ENCODE results near the gene MTO1. TPM values are rescaled to one million over a fixed set of nuclear protein-coding genes. Genes with fewer than 3 reads are reported as not detected.
"Not testable (repeated sequence)": the region's sequence is repeated elsewhere in the genome, so short reads cannot be mapped to it uniquely, and the experiment has no call there.

Gene MTO1
- total RNA-seq, 2 donors from 2014 or later, result 17.2 to 19.6 TPM

DNA sequence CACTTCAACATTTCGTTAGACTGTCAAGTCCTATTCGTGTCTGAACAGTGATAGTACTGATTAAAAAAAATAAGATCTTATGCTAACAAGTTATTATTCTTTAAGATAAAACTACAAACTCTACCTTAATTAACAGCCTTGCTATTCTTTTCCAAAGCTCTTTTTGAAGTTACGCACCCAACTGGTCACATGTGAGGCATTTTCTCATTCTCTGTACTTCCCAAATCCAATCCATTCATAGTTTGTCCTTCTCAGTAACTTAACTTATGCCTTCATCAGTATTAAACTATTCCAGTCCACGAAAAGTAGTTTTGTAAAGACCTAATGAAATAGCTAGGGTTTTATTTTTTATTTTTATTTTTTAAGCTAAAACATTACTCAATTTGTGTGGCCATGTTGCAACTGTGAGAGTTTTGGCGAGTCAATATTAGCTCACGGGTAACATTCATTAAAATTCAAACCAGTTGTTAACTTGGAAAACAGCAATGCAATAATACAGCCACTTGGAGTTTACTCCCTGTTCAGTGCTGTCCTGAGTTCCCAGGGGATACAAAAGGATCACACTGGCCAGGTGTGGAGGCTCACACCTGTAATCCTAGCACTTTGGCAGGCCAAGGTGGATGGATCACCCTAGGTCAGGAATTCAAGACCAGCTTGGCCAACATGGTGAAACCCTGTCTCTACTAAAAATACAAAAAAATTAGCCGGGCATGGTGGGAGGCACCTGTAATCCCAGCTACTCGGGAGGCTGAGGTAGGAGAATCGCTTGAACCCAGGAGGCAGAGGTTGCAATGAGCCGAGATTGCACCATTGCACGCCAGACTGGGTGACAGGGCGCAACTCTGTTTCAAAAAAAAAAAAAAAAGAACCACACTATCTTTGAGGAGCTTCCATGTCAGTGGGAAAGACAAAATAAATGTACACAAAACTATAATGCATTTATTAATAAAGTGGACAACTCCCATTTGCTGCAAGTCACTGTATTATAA lies 87.2 kb downstream of the MTO1 start:
- TF ChIP-seq POLR2AphosphoS5 (IDR thresholded peaks at IDR 0.05), result no peak
- TF ChIP-seq, protein P1, sequence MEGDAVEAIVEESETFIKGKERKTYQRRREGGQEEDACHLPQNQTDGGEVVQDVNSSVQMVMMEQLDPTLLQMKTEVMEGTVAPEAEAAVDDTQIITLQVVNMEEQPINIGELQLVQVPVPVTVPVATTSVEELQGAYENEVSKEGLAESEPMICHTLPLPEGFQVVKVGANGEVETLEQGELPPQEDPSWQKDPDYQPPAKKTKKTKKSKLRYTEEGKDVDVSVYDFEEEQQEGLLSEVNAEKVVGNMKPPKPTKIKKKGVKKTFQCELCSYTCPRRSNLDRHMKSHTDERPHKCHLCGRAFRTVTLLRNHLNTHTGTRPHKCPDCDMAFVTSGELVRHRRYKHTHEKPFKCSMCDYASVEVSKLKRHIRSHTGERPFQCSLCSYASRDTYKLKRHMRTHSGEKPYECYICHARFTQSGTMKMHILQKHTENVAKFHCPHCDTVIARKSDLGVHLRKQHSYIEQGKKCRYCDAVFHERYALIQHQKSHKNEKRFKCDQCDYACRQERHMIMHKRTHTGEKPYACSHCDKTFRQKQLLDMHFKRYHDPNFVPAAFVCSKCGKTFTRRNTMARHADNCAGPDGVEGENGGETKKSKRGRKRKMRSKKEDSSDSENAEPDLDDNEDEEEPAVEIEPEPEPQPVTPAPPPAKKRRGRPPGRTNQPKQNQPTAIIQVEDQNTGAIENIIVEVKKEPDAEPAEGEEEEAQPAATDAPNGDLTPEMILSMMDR (IDR thresholded peaks at IDR 0.05), result no peak
- TF ChIP-seq POLR2A (IDR thresholded peaks at IDR 0.05), result no peak
- WGBS, result 85% methylated on average over 12 of the region's 12 CpGs
- intact Hi-C loops (cut with DNase I), result no loop called here
- Histone ChIP-seq H3K4me1 (replicated peaks) (no peaks in the 10 kb centered on the region), H3K27me3 (replicated peaks; ENCODE audit: insufficient read depth) (no peaks in the 10 kb centered on the region), H3K36me3 (no peaks in the 10 kb centered on the region), H3K27ac (no peak overlapping the region), H3K4me3 (no peak overlapping the region), H3K9me3 (no peaks in the 10 kb centered on the region)
- no peak for DNase-seq (ENCODE audit: low spot score)

DNA sequence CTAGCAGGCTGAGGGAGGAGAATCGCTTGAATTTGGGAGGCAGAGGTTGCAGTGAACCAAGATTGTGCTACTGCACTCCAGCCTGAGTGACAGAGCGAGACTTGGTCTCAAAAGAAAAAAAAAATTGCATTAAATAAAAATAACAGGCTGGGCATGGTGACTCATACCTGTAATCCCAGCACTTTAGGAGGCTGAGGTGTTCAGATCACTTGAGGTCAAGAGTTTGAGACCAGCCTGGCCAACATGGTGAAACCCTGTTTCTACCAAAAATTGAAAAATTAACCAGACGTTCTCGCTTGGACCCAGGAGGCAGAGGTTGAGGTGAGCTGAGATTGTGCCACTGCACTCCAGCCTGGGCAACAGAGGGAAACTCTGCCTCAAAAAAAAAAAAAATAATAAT lies 89.6 kb downstream of the MTO1 start:
- H3K4me1 ChIP-seq (replicated peaks); H3K4me3 ChIP-seq; H3K27ac ChIP-seq; intact Hi-C loops (cut with DNase I); DNase-seq (ENCODE audit: low spot score); H3K27me3 ChIP-seq (replicated peaks; ENCODE audit: insufficient read depth); H3K36me3 ChIP-seq; H3K9me3 ChIP-seq: not testable (repeated sequence)
- 92% methylated on average over 4 of the region's 4 CpGs for WGBS

DNA sequence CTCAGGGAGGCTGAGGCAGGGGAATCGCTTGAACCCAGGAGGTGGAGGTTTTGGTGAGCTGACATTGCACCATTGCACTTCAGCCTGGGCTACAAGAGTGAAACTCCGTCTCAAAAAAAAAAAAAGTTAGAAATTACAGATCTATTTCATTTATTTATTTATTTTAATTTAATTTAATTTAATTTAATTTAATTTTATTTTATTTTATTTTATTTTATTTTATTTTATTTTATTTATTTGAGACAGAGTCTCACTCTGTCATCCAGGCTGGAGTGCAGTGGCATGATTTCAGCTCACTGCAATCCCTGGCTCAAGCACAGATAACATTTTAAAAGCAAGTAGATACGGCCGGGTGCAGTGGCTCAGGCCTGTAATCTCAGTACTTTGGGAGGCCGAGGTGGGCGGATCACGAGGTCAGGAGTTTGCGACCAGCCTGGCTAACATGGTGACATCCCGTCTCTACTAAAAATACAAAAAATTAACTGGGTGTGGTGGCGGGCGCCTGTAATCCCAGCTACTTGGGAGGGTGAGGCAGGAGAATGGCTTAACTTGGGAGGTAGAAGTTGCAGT lies 93.9 kb downstream of the MTO1 start:
- DNase-seq (ENCODE audit: low spot score); H3K4me3 ChIP-seq; H3K27me3 ChIP-seq (replicated peaks; ENCODE audit: insufficient read depth); H3K27ac ChIP-seq; H3K36me3 ChIP-seq; H3K9me3 ChIP-seq; intact Hi-C loops (cut with DNase I); H3K4me1 ChIP-seq (replicated peaks): not testable (repeated sequence)
- WGBS, result 92% methylated on average over 11 of the region's 11 CpGs

DNA sequence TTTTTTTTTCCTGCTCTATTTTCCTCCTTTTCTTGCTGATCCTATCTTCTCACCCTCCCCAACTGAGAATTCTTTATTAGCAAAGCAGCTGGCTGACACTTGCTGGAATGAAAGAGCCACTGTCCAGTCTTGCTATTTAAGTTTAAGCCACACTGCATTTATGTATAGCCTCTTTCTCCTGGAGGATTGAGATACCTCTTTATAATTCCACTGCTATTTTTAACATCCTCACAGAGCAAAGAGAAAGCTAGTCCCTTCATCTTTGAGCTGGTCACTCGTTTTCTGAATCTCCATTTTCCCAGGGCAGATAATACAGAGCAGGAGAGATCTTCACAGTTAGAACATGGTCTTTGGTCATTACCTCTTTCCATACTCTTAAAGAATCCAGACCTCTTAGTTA lies 95.3 kb downstream of the MTO1 start:
- H3K27me3 ChIP-seq (replicated peaks; ENCODE audit: insufficient read depth), result no peaks in the 10 kb centered on the region
- no peak overlapping the region for H3K27ac ChIP-seq
- DNase-seq (ENCODE audit: low spot score), result no peak
- no peak for TF ChIP-seq POLR2AphosphoS5 (IDR thresholded peaks at IDR 0.05)
- no peak for TF ChIP-seq POLR2A (IDR thresholded peaks at IDR 0.05)
- TF ChIP-seq, protein P1 (IDR thresholded peaks at IDR 0.05), result no peak
- H3K4me1 ChIP-seq (replicated peaks), result no peaks in the 10 kb centered on the region
- no peak overlapping the region for H3K4me3 ChIP-seq
- 19% methylated on average over 1 of the region's 1 CpG for WGBS
- H3K9me3 ChIP-seq, result no peaks in the 10 kb centered on the region
- intact Hi-C loops (cut with DNase I), result no loop called here
- H3K36me3 ChIP-seq, result no peaks in the 10 kb centered on the region

Small RNA genes lying within 50 kb of the gene (small RNA-seq; reads per million reads assigned to genes)
- 0 reads per million in 2 donors for gene AL603910.2
- gene RN7SL827P, result 0 reads per million in 2 donors
- gene RNU6-975P, result 0 reads per million in 2 donors

Other genes starting within 250 kb of the MTO1 start
- gene KHDC1L, start 236.2 kb upstream of the MTO1 start, total RNA-seq, result 1 to 10 TPM in 1 of 2 donors, not detected in 1; 4.7 TPM
- gene KHDC1, start 198.5 kb upstream of the MTO1 start, total RNA-seq, result 1 to 10 TPM; 4.1 to 4.2 TPM
- gene DPPA5, start 107.5 kb upstream of the MTO1 start, total RNA-seq, result 1 to 10 TPM in 1 of 2 donors, not detected in 1; 4.1 TPM
- gene KHDC3L, start 99.1 kb upstream of the MTO1 start, total RNA-seq, result not detected
- gene OOEP, start 91.8 kb upstream of the MTO1 start, total RNA-seq, result 1 to 10 TPM in 1 of 2 donors, not detected in 1; 5.8 TPM
- gene DDX43, start 66.9 kb upstream of the MTO1 start, total RNA-seq, result 10 to 100 TPM in 1 of 2 donors, under 1 TPM in 1; 0.18 to 11.0 TPM
- 1 to 10 TPM; 3.1 to 3.4 TPM for gene CGAS, start 9.4 kb upstream of the MTO1 start, total RNA-seq
- gene EEF1A1, start 59.3 kb downstream of the MTO1 start, total RNA-seq, result over 10,000 TPM in 1 of 2 donors, 1,000 to 10,000 TPM in 1; 6,474 to 10,301 TPM
- 10 to 100 TPM; 17.9 to 32.3 TPM for gene SLC17A5, start 192.3 kb downstream of the MTO1 start, total RNA-seq
- 1 to 10 TPM; 6.0 to 8.1 TPM for gene CD109, start 234.5 kb downstream of the MTO1 start, total RNA-seq